T-helper 2 cell treated with Interferon-gamma antibody and Interleukin-4, amounts not matched to agents 5 μg/mL and 100 μg/mL, for 36 hours (primary cell): ENCODE data around the gene EGFR.

Source experiments
- DNase-seq: peaks from one replicate; pipeline ENCODE4 v3.0.0; 2021; ENCODE audit warnings: low spot score
- H3K27ac Mint-ChIP-seq: one replicate; pipeline ENCODE4 v1.8.0; 2021; ENCODE audit warnings: mild to moderate bottlenecking, mixed read lengths
- H3K27me3 Mint-ChIP-seq: one replicate; pipeline ENCODE4 v1.8.0; 2021; ENCODE audit warnings: low read depth, mixed read lengths
- H3K36me3 Mint-ChIP-seq: one replicate; pipeline ENCODE4 v1.8.0; 2021; ENCODE audit warnings: low read depth, mixed read lengths
- H3K4me1 Mint-ChIP-seq: one replicate; pipeline ENCODE4 v1.8.0; 2021; ENCODE audit warnings: low read depth, mixed read lengths
- H3K4me3 Mint-ChIP-seq: one replicate; pipeline ENCODE4 v1.8.0; 2022; ENCODE audit warnings: mild to moderate bottlenecking, moderate library complexity, mixed read lengths
- H3K9me3 Mint-ChIP-seq: one replicate; pipeline ENCODE4 v1.8.0; 2021; ENCODE audit warnings: mixed read lengths

The EGFR gene

DNA sequence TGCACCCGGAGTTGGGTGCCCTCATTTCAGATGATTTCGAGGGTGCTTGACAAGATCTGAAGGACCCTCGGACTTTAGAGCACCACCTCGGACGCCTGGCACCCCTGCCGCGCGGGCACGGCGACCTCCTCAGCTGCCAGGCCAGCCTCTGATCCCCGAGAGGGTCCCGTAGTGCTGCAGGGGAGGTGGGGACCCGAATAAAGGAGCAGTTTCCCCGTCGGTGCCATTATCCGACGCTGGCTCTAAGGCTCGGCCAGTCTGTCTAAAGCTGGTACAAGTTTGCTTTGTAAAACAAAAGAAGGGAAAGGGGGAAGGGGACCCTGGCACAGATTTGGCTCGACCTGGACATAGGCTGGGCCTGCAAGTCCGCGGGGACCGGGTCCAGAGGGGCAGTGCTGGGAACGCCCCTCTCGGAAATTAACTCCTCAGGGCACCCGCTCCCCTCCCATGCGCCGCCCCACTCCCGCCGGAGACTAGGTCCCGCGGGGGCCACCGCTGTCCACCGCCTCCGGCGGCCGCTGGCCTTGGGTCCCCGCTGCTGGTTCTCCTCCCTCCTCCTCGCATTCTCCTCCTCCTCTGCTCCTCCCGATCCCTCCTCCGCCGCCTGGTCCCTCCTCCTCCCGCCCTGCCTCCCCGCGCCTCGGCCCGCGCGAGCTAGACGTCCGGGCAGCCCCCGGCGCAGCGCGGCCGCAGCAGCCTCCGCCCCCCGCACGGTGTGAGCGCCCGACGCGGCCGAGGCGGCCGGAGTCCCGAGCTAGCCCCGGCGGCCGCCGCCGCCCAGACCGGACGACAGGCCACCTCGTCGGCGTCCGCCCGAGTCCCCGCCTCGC, at the start of gene EGFR:
EGFR (plus strand) TSS at position 657 of the 830 bp plus-strand sequence. CDS start 261 bp downstream, outside the sequence.
- Mint-ChIP-seq H3K36me3 (no peaks in the 10 kb centered on the region), H3K9me3 (no peaks in the 10 kb centered on the region), H3K4me1 (no peaks in the 10 kb centered on the region), H3K4me3 (no peak within 1 kb of the TSS), H3K27ac (no peak within 1 kb of the TSS), H3K27me3 (peaks cover 59% of the 10 kb centered on the region)
- no peak for DNase-seq

DNA sequence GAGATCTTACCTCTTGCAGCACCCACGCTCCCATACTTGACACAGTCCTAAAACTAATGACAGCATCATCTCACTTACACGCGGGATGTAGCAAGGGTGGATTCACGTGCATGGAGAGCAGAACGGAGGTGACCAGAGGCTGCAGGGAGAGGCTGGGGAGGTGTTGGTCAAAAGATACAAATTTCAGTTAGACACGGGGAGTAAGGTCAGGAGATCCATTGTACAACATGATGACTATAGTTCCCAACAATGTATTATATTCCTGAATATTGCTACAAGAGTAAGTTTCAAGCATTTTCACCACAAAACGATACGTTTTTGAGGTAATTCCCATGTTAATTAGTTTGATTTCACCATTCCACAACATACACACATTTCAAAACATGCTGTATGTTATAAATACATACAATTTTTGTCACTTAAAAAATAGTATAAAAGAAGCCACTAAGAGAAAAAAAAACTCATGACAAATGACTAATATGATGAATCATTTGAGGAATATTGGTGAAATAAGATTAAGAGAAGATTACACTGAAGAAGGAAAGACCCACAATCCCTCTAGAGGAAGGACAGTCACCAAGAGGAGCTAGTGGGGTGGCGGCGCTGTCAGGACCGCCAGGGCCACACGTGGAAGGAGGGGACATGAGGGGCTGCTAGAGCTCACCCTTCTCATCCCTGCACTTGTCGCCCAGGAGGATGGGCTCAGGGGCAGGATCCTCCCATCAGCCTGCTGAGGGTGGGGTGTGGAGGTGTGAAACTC, 49.4 kb upstream of the EGFR start:
- H3K27me3 Mint-ChIP-seq: no peaks in the 10 kb centered on the region
- peaks cover 7% of the 10 kb centered on the region for H3K9me3 Mint-ChIP-seq
- H3K36me3 Mint-ChIP-seq: no peaks in the 10 kb centered on the region
- no peak overlapping the region for H3K27ac Mint-ChIP-seq
- H3K4me1 Mint-ChIP-seq: no peaks in the 10 kb centered on the region
- DNase-seq: no peak
- H3K4me3 Mint-ChIP-seq: no peak overlapping the region

DNA sequence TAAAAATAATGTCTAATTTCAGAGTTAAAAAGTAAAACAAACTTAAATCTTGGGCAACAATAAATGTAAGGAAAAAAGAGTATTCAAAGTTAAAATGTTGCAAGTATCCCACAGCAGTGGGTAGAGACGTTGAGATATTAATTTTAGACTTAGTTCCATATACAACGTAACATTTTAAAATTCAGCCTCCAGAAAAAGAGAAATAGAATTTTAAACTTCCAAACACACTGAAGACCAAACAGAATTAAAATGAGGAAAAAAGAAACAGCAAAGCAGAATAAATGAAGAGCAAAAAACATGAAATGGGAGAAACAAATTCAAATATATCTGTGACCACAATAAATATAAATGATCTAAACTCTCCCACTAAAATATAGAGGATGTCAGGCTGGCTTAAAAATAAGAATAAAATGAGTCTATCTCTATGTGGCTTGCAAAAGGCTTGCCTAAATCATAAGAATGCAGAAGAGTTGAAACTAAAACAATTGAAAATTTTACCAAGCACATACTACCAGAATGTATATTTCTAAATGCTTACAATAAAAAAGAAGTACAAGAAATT, 46.0 kb upstream of the EGFR start:
- no peaks in the 10 kb centered on the region for H3K4me1 Mint-ChIP-seq
- DNase-seq: no peak
- no peak overlapping the region for H3K27ac Mint-ChIP-seq
- no peaks in the 10 kb centered on the region for H3K27me3 Mint-ChIP-seq
- peaks cover 7% of the 10 kb centered on the region for H3K9me3 Mint-ChIP-seq
- no peak overlapping the region for H3K4me3 Mint-ChIP-seq
- H3K36me3 Mint-ChIP-seq: no peaks in the 10 kb centered on the region

DNA sequence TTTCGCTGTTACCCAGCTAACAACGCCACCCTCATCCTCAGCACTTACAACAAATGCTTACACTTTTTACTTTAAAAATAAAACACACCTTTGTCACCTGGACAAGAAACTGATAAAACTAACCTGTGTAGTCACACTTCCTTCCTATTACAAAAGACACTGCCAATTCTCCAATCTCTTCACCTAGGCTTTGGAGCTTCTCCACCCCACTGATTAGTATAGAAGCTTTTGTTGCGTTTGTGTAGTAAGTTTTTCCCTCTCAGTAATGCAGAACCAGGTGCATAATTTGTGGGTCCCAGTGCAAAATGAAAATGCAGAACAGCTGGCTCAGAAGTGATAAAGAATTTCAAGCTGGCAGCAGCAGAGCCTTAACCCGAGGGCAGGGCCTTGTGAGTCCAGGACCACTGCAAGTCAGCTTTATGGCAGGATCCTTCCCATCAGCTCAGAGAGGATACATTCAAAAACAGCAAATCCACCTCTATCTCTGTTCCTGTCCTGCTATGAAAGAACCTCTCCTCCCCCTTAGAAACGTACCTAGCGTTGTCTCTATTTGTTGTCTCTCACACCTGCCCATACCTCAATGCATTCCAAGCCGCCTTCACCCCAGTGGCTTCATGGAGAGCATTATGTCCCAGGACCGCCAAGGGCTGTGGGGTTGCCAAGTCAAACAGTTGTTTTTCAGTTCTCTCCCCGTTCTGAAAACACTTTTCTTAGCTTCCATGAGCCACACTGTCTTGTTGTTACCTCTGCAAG, 40.3 kb upstream of the EGFR start:
- DNase-seq: no peak
- Mint-ChIP-seq H3K36me3 (no peaks in the 10 kb centered on the region), H3K4me3 (no peak overlapping the region), H3K4me1 (no peaks in the 10 kb centered on the region), H3K27me3 (no peaks in the 10 kb centered on the region), H3K27ac (no peak overlapping the region), H3K9me3 (no peaks in the 10 kb centered on the region)

DNA sequence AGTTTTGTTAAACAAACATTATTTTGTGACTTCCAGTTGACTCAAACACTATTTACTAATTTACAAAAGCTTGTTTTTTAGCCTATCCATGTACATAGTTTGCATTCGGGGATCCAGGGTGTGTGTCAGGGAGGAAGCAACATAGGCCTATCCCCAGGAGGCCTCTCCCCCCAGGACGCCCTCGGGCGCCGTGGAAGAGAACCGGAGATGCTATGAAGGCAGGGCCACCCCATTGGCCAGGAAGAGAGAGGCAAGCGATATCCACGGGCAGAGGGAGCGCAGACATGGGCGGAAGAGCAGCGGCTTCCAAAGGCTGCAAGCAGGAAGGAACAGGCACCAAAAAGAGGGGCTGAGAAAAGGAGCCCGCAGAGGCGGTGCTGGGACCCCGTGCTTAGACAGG, 38.3 kb upstream of the EGFR start:
- no peak for DNase-seq
- no peak overlapping the region for H3K27ac Mint-ChIP-seq
- peaks cover 6% of the 10 kb centered on the region for H3K27me3 Mint-ChIP-seq
- no peaks in the 10 kb centered on the region for H3K36me3 Mint-ChIP-seq
- no peak overlapping the region for H3K4me3 Mint-ChIP-seq
- no peaks in the 10 kb centered on the region for H3K4me1 Mint-ChIP-seq
- no peaks in the 10 kb centered on the region for H3K9me3 Mint-ChIP-seq

DNA sequence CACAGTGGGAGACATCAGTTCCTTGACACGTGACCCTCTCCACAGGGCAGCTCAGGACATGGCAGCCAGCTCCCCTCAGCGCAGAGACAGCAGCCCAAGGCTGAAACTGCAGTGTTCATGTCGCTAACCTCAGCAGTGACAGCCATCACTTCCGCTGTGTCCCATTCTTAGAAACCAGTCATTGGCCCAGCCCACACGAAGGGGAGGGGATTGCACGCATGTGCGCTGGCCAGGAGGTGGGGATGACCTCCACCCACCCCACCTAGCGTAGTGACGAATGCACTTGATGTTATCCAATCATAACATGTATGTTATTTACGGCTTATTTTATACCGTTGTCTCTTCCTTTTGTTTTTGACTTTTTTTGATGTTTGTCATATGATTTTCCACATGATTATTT, 36.9 kb upstream of the EGFR start:
- Mint-ChIP-seq H3K4me1 (no peaks in the 10 kb centered on the region), H3K4me3 (no peak overlapping the region), H3K27ac (no peak overlapping the region), H3K9me3 (no peaks in the 10 kb centered on the region), H3K36me3 (no peaks in the 10 kb centered on the region), H3K27me3 (peaks cover 8% of the 10 kb centered on the region)
- DNase-seq: no peak

DNA sequence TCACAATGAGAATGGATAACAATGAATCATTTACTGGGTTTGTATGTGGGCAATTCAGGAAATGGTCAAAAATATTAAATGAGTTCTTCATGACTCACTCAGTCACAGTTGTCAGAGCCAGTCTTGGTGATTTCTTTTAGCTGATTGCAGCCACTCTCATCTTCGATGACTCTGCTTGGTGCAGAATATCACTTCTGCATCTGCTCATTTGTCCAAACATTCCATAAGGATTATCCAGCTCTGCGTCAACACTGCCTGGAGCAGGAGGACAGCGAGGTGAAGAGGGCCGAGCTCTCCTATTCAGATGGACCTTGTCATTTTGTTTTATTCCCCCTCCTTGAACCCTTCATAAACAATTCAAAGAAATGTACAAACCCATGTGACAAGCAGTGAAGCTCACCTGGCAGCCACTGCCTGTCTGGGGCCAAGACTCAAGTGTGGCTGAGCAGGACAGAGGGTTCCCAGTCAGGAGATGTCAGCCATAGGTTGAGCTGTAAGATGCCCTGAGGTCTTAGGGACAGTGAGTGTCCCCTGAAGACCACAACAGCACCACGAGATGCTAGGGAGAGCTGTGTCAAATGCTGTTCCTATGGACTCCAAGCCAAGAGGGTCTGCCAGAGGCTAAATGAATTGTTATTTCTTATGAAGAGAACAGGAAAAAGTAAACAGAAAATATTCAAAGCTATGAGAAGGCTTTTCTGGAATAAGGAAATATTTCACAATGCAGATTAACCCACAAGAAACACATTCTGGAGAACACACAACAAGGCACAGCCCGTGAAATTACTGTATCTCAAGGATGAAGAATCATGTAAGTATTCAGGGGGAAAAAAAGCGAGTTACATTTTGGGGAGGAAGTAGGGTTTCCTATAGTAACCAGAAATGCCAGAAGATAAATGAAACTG, 33.1 kb upstream of the EGFR start:
- H3K36me3 Mint-ChIP-seq: no peaks in the 10 kb centered on the region
- H3K27me3 Mint-ChIP-seq: peaks cover 16% of the 10 kb centered on the region
- no peaks in the 10 kb centered on the region for H3K9me3 Mint-ChIP-seq
- no peaks in the 10 kb centered on the region for H3K4me1 Mint-ChIP-seq
- H3K27ac Mint-ChIP-seq: no peak overlapping the region
- no peak overlapping the region for H3K4me3 Mint-ChIP-seq
- no peak for DNase-seq

DNA sequence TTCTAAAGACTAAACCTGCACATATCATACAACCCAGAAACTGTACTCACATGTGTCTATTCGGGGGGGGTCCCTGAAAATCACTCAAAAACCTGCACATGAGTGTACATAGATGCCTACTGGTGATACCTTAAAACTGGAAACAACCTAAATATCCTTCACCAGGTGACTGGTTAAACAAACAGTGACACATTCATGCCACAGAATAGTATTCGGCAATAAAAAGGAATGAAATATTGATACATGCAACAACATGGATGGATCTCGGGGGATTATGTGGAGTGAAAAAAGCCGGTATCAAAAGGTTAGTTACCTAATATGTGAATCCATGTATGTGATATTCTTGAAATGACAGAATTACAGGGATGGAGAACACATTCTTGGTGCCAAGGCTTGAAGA, 32.1 kb upstream of the EGFR start:
- H3K36me3 Mint-ChIP-seq: no peaks in the 10 kb centered on the region
- no peak for DNase-seq
- no peak overlapping the region for H3K27ac Mint-ChIP-seq
- peaks cover 21% of the 10 kb centered on the region for H3K27me3 Mint-ChIP-seq
- H3K4me3 Mint-ChIP-seq: no peak overlapping the region
- no peaks in the 10 kb centered on the region for H3K9me3 Mint-ChIP-seq
- no peaks in the 10 kb centered on the region for H3K4me1 Mint-ChIP-seq

DNA sequence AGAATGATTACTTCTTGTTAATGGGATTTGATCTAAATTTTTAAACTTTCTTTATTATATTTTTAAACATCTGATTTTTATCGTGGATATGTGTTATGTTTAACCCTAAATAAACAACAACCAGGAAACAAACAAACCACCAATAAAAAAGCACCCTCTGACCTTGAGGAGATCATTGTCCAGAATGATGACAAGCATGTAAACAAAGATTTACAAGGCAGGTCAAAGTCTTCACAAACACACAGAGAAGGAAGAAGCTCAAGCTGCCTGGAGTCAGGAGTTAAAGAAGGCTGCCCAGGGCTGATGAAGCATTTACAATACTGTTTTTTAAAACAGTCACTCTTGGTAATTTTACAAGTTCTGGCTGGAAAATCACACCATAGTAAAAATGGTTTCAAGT, 31.0 kb upstream of the EGFR start:
- Mint-ChIP-seq H3K9me3 (no peaks in the 10 kb centered on the region), H3K27ac (no peak overlapping the region), H3K4me3 (no peak overlapping the region), H3K27me3 (peaks cover 21% of the 10 kb centered on the region), H3K36me3 (no peaks in the 10 kb centered on the region), H3K4me1 (no peaks in the 10 kb centered on the region)
- DNase-seq: no peak

DNA sequence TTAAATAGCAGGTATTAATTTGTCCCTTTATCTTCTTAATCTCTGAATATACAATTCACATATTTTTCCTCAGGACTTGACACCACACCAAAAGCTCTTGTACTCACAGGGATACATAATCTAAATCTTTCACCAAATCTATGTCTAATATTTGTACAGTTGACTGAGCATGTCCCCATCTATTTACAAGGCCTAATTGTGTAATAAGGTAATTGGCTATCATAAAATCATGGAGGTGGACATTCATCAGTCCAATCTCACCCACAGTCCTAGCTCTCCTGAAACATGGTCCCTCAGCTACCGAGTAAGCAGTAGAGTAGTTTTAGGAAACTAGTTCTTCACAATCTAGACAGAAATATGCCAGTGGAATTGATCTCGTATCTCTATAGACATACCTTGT, 30.3 kb upstream of the EGFR start:
- peaks cover 21% of the 10 kb centered on the region for H3K27me3 Mint-ChIP-seq
- no peaks in the 10 kb centered on the region for H3K36me3 Mint-ChIP-seq
- no peak for DNase-seq
- no peak overlapping the region for H3K4me3 Mint-ChIP-seq
- no peaks in the 10 kb centered on the region for H3K9me3 Mint-ChIP-seq
- no peak overlapping the region for H3K27ac Mint-ChIP-seq
- no peaks in the 10 kb centered on the region for H3K4me1 Mint-ChIP-seq

DNA sequence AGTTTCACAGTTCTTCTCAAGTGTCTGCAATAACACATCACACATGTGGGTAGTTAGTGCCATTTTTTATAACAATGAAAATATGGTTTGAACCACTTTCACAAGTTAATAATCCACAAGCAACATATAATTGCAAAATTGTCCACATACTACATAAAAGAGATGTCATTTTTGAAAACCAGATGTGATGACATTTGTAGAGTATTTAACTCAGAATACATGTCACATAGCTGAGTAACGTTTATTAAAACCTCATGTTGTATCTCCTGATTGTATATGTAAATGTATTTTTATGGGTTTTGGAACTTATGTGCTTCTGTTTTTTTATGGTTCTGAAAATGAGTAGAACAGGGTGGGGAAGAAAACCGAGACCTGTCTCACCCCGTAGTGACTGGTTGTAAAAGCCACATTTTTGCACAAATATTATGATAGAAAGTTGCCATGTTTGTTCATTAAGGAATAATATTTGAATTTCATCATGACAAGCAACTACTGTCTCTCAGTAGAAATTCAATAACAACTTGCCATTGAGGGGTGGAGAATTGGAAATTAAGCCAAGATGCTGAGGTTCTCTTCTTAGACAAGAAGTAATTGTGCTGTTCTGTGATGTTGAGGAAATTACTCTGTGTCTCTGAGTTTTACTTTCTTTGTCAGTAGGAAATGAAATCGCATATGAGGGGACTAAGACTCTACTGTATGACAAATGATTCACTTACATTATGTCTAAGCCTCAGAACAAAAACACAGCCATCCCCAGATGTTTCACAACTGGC, 29.2 kb upstream of the EGFR start:
- H3K36me3 Mint-ChIP-seq: no peaks in the 10 kb centered on the region
- no peaks in the 10 kb centered on the region for H3K9me3 Mint-ChIP-seq
- no peak for DNase-seq
- H3K27ac Mint-ChIP-seq: no peak overlapping the region
- no peaks in the 10 kb centered on the region for H3K4me1 Mint-ChIP-seq
- H3K27me3 Mint-ChIP-seq: peaks cover 16% of the 10 kb centered on the region
- no peak overlapping the region for H3K4me3 Mint-ChIP-seq

DNA sequence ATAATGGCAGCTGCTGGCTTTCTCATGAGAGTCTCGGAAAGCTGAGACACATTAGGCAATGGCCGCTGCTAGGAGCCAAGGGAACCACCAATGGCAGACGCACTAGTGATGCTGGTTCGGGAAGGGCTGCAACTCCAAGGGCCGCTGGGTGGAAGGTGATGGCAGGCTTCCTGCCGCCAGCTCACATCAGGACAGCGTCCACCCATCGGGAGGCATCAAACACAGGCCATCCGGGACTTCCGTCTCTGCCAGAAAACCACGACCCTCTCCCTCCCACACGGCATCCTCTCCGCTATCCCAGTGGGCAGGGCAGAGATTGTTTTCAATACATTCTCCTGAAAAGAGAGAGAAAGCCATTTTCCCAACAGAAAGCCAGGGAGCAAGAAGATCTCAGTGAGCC, 27.5 kb upstream of the EGFR start:
- DNase-seq: no peak
- Mint-ChIP-seq H3K9me3 (no peaks in the 10 kb centered on the region), H3K4me3 (no peak overlapping the region), H3K27me3 (peaks cover 12% of the 10 kb centered on the region), H3K36me3 (no peaks in the 10 kb centered on the region), H3K27ac (no peak overlapping the region), H3K4me1 (peaks cover 13% of the 10 kb centered on the region)
